ENCODE results near the gene OSBPL9. TPM values are rescaled to one million over a fixed set of nuclear protein-coding genes. Genes with fewer than 3 reads are reported as not detected.

The OSBPL9 gene
- total and polyA plus RNA-seq, 4 experiments from 2014 or later, result 45.1 to 47.8 (median 46.1) TPM

DNA sequence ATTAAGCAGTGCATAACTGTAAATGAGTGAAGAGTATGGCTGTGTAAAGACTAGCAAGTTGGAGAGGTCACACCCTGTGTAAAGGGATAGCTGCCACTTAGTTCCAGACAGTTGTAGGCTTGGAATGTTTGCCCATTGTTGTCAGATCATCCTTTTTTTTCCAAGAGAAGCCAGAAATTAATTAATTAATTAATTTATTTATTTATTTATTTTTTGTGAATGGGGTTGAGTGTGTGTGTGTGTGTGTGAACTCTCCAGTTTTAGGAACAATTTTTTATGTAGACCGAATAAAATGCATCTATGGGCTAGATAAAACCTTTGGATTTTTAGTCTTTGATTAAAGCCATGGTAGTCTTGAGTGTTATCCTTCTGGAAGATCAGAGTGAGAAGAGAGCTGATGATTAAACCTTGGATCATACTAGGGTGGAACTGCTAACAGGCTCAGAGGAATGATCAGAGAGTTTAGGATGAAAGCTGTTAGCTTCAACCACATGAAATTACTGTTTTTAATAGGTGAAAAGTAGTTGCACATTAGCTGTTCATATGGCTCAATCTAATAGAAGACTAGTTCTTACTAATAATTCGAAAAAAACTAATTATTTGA lies 58.4 kb downstream of the OSBPL9 start:
- H3K36me3 Mint-ChIP-seq, result peaks cover 5 to 7% of the 10 kb centered on the region in 2 donors
- Histone ChIP-seq H3K36me3 (ENCODE audit: insufficient read depth, low read length) (no peaks in the 10 kb centered on the region), H3K4me1 (ENCODE audit: insufficient read depth, low read length) (no peaks in the 10 kb centered on the region), H3K9me3 (ENCODE audit: control insufficient read depth in 1 of 2, low read length in 2 of 2) (no peaks in the 10 kb centered on the region), H3K4me3 (ENCODE audit: low read length in 2 of 2) (no peak overlapping the region), H3K27me3 (ENCODE audit: insufficient read depth, low read length) (no peaks in the 10 kb centered on the region), H3K27ac (ENCODE audit: low read depth, low read length) (no peak overlapping the region)
- intact Hi-C loops (cut with micrococcal nuclease), result no loop called here
- H3K27me3 Mint-ChIP-seq, result no peaks in the 10 kb centered on the region
- ChIA-PET POLR2A (ENCODE audit: partially characterized antibody) (no interaction called here), CTCF (ENCODE audit: partially characterized antibody) (no interaction called here)
- H3K4me1 Mint-ChIP-seq, result peaks cover 0 to 4% (median 2%) of the 10 kb centered on the region in 4 donors
- H3K4me3 Mint-ChIP-seq, result no peak overlapping the region
- no peaks in the 10 kb centered on the region for H3K9me3 Mint-ChIP-seq
- no peak for DNase-seq
- no peak overlapping the region for H3K27ac Mint-ChIP-seq

DNA sequence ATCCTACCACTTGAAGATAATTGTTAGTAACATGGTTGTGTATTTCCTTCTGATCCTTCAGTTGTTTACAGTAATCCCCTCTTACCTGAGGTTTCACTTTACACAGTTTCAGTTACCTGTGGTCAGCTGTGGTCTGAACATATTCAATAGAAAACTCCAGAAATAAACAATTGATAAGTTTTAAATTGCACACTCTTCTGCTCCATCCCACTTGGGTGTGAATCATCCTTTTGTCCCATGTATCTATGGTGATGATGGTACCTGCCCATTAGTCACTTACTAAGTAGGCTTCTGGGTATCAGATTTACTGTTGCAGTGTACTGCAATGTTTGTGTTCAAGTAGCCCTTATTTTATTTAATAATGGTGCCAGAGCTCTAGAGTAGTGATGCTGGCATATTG lies 62.5 kb downstream of the OSBPL9 start:
- H3K27me3 ChIP-seq (ENCODE audit: insufficient read depth, low read length), result no peaks in the 10 kb centered on the region
- Mint-ChIP-seq H3K27me3 (no peaks in the 10 kb centered on the region), H3K36me3 (peaks cover 2 to 4% of the 10 kb centered on the region in 2 donors), H3K27ac (peak overlapping the region in 1 of 7 donors; percentile 47), H3K4me3 (no peak overlapping the region), H3K9me3 (no peaks in the 10 kb centered on the region), H3K4me1 (peaks cover 0 to 4% (median under 1%) of the 10 kb centered on the region in 4 donors)
- intact Hi-C loops (cut with micrococcal nuclease), result no loop called here
- DNase-seq, result no peak
- H3K27ac ChIP-seq (ENCODE audit: low read depth, low read length), result no peak overlapping the region
- no peaks in the 10 kb centered on the region for H3K4me1 ChIP-seq (ENCODE audit: insufficient read depth, low read length)
- CTCF ChIA-PET (ENCODE audit: partially characterized antibody), result no interaction called here
- H3K4me3 ChIP-seq (ENCODE audit: low read length in 2 of 2), result no peak overlapping the region
- POLR2A ChIA-PET (ENCODE audit: partially characterized antibody), result no interaction called here
- no peaks in the 10 kb centered on the region for H3K36me3 ChIP-seq (ENCODE audit: insufficient read depth, low read length)
- H3K9me3 ChIP-seq (ENCODE audit: control insufficient read depth in 1 of 2, low read length in 2 of 2), result no peaks in the 10 kb centered on the region

DNA sequence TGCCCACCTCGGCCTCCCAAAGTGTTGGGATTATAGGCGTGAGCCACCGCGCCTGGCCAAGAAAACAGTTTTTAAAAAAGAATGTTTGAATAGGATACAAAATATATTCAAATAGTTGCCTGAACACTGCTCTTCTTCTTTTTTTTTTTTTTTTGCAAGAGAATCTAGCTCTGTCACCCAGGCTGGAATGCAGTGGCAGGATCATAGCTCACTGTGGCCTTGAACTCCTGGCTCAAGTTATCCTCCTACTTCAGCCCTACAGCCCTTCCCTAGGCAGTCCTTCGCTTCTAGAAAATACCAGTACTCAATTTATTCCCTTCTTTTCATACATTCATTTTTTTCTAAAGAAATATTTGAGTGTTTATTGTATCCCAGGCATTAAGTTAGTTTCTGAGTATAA lies 67.9 kb downstream of the OSBPL9 start:
- ChIA-PET POLR2A (ENCODE audit: partially characterized antibody) (no interaction called here), CTCF (ENCODE audit: partially characterized antibody) (interaction anchor here (0.6 kb wide), 1 partner anchor 132 kb away, joined by 3 read pairs; no protein-coding TSS in a partner anchor)

GRCh38 chr1:51686450-51686849 lies 69.6 kb downstream of the OSBPL9 start:
- POLR2A ChIA-PET (ENCODE audit: partially characterized antibody), result no interaction called here
- H3K36me3 ChIP-seq (ENCODE audit: insufficient read depth, low read length), result no peaks in the 10 kb centered on the region

More for the DNA sequence above, 67.9 kb downstream of the OSBPL9 start:
- H3K27ac ChIP-seq (ENCODE audit: low read depth, low read length), result no peak overlapping the region
- H3K4me3 ChIP-seq (ENCODE audit: low read length in 2 of 2), result no peak overlapping the region
- no peaks in the 10 kb centered on the region for H3K9me3 ChIP-seq (ENCODE audit: control insufficient read depth in 1 of 2, low read length in 2 of 2)
- no peak for DNase-seq
- Mint-ChIP-seq H3K36me3 (peaks cover 0 to 4% of the 10 kb centered on the region in 2 donors), H3K27ac (no peak overlapping the region), H3K27me3 (no peaks in the 10 kb centered on the region), H3K9me3 (no peaks in the 10 kb centered on the region), H3K4me1 (peaks cover 6 to 19% (median 8%) of the 10 kb centered on the region in 4 donors), H3K4me3 (no peak overlapping the region)
- intact Hi-C loops (cut with micrococcal nuclease), result no loop called here
- no peaks in the 10 kb centered on the region for H3K4me1 ChIP-seq (ENCODE audit: insufficient read depth, low read length)
- H3K36me3 ChIP-seq (ENCODE audit: insufficient read depth, low read length), result no peaks in the 10 kb centered on the region
- H3K27me3 ChIP-seq (ENCODE audit: insufficient read depth, low read length), result no peaks in the 10 kb centered on the region

DNA sequence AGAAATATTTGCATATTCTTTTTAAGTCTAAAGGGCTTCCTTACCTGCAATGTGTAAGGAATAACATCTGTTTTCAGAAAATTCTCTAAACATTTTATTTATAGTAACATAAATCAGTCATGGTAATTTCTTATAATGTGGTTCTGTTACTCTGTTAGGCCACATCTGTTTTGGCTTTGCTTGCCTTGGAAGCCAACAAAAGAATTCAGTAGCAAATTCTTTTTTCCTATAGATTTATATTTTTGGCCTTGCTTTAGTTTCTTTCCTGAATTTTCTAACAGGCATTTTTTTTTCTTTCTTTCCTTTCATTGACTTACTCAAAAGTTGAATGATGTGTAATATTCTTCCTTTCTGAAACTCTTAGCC lies 72.2 kb downstream of the OSBPL9 start:
- Histone ChIP-seq H3K9me3 (ENCODE audit: control insufficient read depth in 1 of 2, low read length in 2 of 2) (no peaks in the 10 kb centered on the region), H3K27me3 (ENCODE audit: insufficient read depth, low read length) (no peaks in the 10 kb centered on the region), H3K36me3 (ENCODE audit: insufficient read depth, low read length) (no peaks in the 10 kb centered on the region), H3K27ac (ENCODE audit: low read depth, low read length) (no peak overlapping the region), H3K4me1 (ENCODE audit: insufficient read depth, low read length) (no peaks in the 10 kb centered on the region), H3K4me3 (ENCODE audit: low read length in 2 of 2) (no peak overlapping the region)
- H3K9me3 Mint-ChIP-seq, result no peaks in the 10 kb centered on the region
- intact Hi-C loops (cut with micrococcal nuclease), result no loop called here
- no peaks in the 10 kb centered on the region for H3K27me3 Mint-ChIP-seq
- peaks cover 6 to 20% (median 8%) of the 10 kb centered on the region in 4 donors for H3K4me1 Mint-ChIP-seq
- no peak overlapping the region for H3K27ac Mint-ChIP-seq
- H3K4me3 Mint-ChIP-seq, result no peak overlapping the region
- ChIA-PET CTCF (ENCODE audit: partially characterized antibody) (interaction anchor here (2.2 kb wide), 1 partner anchor 80 kb away, joined by 5 read pairs; no protein-coding TSS in a partner anchor), POLR2A (ENCODE audit: partially characterized antibody) (no interaction called here)
- no peak for DNase-seq
- H3K36me3 Mint-ChIP-seq, result peaks cover 0 to 4% of the 10 kb centered on the region in 2 donors

More at GRCh38 chr1:51686450-51686849, 69.6 kb downstream of the OSBPL9 start:
- H3K27me3 Mint-ChIP-seq, result no peaks in the 10 kb centered on the region
- Histone ChIP-seq H3K27ac (ENCODE audit: low read depth, low read length) (no peak overlapping the region), H3K4me1 (ENCODE audit: insufficient read depth, low read length) (no peaks in the 10 kb centered on the region), H3K9me3 (ENCODE audit: control insufficient read depth in 1 of 2, low read length in 2 of 2) (no peaks in the 10 kb centered on the region), H3K27me3 (ENCODE audit: insufficient read depth, low read length) (no peaks in the 10 kb centered on the region), H3K4me3 (ENCODE audit: low read length in 2 of 2) (no peak overlapping the region)
- no peak overlapping the region for H3K4me3 Mint-ChIP-seq
- H3K36me3 Mint-ChIP-seq, result peaks cover 0 to 4% of the 10 kb centered on the region in 2 donors
- intact Hi-C loops (cut with micrococcal nuclease), result no loop called here
- no peak for DNase-seq
- peak overlapping the region in 1 of 7 donors; percentile 37 for H3K27ac Mint-ChIP-seq
- no peaks in the 10 kb centered on the region for H3K9me3 Mint-ChIP-seq
- peaks cover 6 to 20% (median 8%) of the 10 kb centered on the region in 4 donors for H3K4me1 Mint-ChIP-seq
- CTCF ChIA-PET (ENCODE audit: partially characterized antibody), result no interaction called here

DNA sequence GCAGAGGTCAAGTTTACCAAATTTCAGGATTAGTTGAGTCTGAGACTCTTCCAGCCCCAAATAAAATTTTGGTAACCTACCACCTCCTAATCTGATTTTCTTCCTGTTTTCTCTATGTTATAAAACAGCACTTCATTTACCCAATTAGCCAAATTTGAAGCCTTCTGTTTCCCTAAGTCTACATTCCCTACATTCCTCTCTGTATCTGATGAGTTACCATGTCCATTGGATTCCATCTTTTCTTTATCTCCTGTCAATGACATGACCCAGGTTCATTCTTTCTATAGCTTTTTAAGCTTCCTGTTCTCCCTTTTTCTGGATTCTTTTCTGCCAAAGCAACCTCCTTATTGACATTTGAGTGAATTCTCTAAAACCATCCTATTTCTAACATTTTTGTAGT lies 72.8 kb downstream of the OSBPL9 start:
- Histone ChIP-seq H3K27me3 (ENCODE audit: insufficient read depth, low read length) (no peaks in the 10 kb centered on the region), H3K4me3 (ENCODE audit: low read length in 2 of 2) (no peak overlapping the region), H3K4me1 (ENCODE audit: insufficient read depth, low read length) (no peaks in the 10 kb centered on the region), H3K9me3 (ENCODE audit: control insufficient read depth in 1 of 2, low read length in 2 of 2) (no peaks in the 10 kb centered on the region), H3K27ac (ENCODE audit: low read depth, low read length) (no peak overlapping the region), H3K36me3 (ENCODE audit: insufficient read depth, low read length) (no peaks in the 10 kb centered on the region)
- DNase-seq, result no peak
- Mint-ChIP-seq H3K4me1 (peaks cover 6 to 20% (median 8%) of the 10 kb centered on the region in 4 donors), H3K27me3 (no peaks in the 10 kb centered on the region), H3K27ac (peak overlapping the region in 1 of 7 donors; percentile 81), H3K4me3 (no peak overlapping the region), H3K36me3 (peaks cover 0 to 4% of the 10 kb centered on the region in 2 donors), H3K9me3 (no peaks in the 10 kb centered on the region)
- intact Hi-C loops (cut with micrococcal nuclease), result no loop called here
- ChIA-PET POLR2A (ENCODE audit: partially characterized antibody) (no interaction called here), CTCF (ENCODE audit: partially characterized antibody) (interaction anchor here (2.2 kb wide), 1 partner anchor 79 kb away, joined by 5 read pairs; no protein-coding TSS in a partner anchor)

DNA sequence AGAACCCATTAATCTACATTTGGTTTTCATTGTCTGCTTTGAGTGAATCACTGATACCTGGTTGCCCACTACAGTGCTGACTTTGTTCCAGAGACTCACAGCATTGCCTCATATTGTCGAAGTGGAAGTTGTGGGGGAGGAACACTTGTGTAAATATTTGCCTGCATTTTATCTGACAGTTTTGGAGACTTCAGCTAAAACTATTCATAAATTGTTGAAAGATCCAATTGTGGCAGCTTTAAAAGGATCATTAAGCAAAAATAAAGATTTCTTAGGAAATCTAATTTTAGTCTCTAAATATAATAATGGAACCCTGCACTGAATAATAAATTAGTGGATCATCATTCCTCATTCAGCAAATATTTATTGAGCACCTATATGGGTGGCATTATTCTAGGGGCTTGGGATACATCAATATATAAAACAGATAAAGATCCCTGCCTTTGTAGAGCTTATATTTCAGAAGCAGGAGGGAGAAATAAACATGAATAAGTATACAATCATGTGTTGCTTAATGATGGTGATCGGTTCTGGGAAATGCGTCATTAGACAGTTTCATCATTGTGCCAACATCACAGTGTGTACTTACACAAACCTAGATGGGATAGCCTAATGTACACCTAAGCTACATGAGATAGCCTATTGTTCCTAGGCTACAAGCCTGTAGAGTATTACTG lies 73.5 kb downstream of the OSBPL9 start:
- H3K9me3 ChIP-seq (ENCODE audit: control insufficient read depth in 1 of 2, low read length in 2 of 2), result no peaks in the 10 kb centered on the region
- no peak overlapping the region for H3K4me3 ChIP-seq (ENCODE audit: low read length in 2 of 2)
- Mint-ChIP-seq H3K27ac (no peak overlapping the region), H3K4me3 (no peak overlapping the region), H3K36me3 (peaks cover 0 to 4% of the 10 kb centered on the region in 2 donors), H3K9me3 (no peaks in the 10 kb centered on the region), H3K4me1 (peaks cover 6 to 20% (median 8%) of the 10 kb centered on the region in 4 donors), H3K27me3 (no peaks in the 10 kb centered on the region)
- H3K4me1 ChIP-seq (ENCODE audit: insufficient read depth, low read length), result no peaks in the 10 kb centered on the region
- no peak overlapping the region for H3K27ac ChIP-seq (ENCODE audit: low read depth, low read length)
- no peaks in the 10 kb centered on the region for H3K27me3 ChIP-seq (ENCODE audit: insufficient read depth, low read length)
- no peaks in the 10 kb centered on the region for H3K36me3 ChIP-seq (ENCODE audit: insufficient read depth, low read length)
- DNase-seq, result no peak
- intact Hi-C loops (cut with micrococcal nuclease), result no loop called here
- POLR2A ChIA-PET (ENCODE audit: partially characterized antibody), result no interaction called here
- CTCF ChIA-PET (ENCODE audit: partially characterized antibody), result interaction anchor here (2.2 kb wide), 1 partner anchor 78 kb away, joined by 5 read pairs; no protein-coding TSS in a partner anchor

Data from CD4-positive, alpha-beta memory T cell (primary cell).